GM08714 (cell line): ENCODE results near the gene HPCA.

Experiments used
- H3K4me3 ChIP-seq: fragments of 200-500 bp; sonication (Bioruptor generic); 2 replicates; pipeline ENCODE4 v1.5.1; 2014; ENCODE audit warnings: mild to moderate bottlenecking, low read length, inconsistent platforms
- ZNF274 ChIP-seq: IDR thresholded peaks from 2 replicates; pipeline ENCODE4 v1.6.1; 2012; ENCODE audit warnings: mild to moderate bottlenecking, low read depth, low read length

Gene HPCA

DNA sequence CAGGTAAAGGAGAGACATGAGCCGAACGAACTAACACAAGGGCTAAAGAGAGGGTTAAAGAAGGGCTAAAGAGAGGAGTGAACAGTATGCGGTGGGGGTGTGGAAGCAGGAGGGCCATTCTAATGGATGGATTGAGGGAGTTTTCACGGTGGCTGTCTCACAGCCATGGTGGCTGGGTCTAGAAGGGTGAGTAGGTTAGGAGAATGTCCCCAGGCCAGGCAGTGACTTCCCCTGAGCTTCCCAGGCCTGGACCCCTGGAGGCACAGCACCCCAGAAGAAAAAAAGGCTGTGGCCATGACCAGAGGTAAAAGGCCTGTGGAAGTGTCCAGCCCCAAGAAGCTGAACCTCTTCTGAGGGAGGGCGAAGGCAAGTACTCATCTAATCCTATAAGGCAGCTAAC is 19.1 kb upstream of the HPCA start:
- no peak overlapping the region for H3K4me3 ChIP-seq

DNA sequence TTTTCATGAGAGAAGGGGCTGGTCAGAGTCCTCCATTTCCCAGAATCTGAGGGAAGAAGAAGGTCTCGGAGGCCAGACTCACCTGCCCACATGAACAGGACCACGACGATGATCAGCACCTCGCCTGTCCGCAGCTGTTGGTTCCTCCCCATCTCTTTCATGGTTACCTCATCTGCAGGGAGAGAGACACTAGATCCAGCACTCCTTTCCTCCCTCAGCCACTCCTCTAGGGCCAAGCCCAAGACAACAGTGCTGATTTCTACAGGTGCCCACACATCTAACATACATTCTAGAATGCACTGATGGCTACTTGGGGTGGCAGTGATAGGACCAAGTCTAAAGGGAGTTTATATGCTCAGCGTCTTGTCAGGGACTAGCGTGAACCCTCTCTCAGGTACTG is 18.6 kb upstream of the HPCA start:
- no peak for TF ChIP-seq ZNF274
- H3K4me3 ChIP-seq: no peak overlapping the region

More for the DNA sequence above, 19.1 kb upstream of the HPCA start:
- no peak for TF ChIP-seq ZNF274

DNA sequence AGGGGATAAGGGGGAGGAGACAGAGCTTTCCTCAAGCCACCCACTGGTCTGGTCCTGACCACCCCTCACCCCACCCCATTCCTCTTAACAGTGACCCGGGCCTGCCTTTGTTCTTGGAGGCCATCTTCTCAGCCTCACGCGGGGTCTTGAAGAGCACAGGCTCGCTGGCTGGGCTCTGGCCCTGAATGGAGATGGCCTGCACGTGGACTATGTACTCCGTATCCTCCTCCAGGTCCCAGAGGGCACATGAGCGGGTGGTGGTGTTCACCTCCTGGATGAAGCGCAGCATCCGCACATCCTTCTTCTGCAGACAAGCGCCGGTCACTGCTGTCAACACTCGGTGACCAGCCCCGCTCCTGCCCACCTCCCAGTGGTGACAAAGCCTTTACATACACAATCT is 18.2 kb upstream of the HPCA start:
- H3K4me3 ChIP-seq: no peak overlapping the region
- TF ChIP-seq ZNF274: no peak

DNA sequence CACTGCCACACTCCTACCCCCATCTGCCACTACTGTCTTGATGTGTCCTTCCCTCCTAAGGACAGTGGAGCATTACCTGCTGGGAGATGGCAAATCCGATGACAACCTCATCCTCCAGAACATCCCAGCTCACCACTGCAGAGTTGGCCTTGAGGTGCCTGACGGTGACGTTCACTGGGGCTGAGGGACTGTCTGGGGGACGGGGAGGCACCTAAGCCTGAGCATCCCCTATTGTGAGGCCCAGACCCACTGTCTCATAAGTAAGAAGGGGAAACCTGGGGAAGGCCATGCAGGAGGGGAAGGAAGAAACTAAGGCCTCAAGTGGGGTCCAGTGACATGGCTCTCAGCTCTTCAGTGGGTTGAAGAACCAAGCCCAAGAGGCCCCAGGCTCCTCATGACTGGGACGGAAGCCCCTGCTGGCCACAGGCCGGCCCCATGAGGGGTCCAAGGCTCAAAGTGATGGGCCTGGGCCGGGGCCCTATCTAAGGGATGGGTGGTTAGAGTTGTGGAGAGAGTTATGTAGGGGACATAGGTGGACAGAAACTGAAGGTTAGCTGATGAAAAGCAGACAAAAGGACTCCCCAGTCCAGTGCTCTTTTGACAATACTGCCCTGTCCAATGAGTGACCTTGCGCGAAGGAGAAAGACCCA is 17.4 kb upstream of the HPCA start:
- no peak overlapping the region for H3K4me3 ChIP-seq

DNA sequence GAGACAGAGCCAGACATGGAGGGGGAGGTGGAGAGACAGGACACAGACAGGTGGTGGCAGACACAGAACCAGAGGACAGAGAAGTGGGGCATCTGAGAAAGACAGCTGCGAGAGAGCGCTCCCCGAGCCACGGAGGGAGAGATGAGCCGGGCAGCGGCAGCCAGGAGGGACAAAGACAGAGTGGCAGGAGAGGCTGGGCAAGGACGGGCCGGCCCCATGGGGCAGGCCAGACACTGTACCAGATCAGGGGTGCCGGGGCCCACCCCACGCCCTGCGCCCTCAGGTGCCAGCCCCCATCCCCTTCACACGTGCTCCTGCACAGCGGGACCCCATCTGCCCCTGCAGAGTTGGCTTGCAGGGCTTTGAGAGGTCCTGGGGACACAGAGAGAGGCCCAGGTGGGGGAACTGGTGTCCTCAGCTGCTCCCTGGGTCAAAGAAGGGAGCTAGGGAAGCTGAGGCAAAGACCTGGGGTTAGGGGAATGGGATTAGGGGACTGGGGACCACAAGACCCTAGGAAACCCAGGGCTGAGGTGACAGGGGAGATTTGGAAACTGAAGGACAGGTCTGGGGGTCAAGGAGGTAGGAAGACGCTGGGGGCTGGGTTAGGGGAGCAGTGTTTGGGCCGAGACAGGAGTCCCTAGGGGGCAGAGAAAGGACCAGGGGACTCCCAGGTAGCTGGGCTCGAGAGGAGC is 16.2 kb upstream of the HPCA start:
- TF ChIP-seq ZNF274: no peak

More for the DNA sequence above, 17.4 kb upstream of the HPCA start:
- no peak for TF ChIP-seq ZNF274

DNA sequence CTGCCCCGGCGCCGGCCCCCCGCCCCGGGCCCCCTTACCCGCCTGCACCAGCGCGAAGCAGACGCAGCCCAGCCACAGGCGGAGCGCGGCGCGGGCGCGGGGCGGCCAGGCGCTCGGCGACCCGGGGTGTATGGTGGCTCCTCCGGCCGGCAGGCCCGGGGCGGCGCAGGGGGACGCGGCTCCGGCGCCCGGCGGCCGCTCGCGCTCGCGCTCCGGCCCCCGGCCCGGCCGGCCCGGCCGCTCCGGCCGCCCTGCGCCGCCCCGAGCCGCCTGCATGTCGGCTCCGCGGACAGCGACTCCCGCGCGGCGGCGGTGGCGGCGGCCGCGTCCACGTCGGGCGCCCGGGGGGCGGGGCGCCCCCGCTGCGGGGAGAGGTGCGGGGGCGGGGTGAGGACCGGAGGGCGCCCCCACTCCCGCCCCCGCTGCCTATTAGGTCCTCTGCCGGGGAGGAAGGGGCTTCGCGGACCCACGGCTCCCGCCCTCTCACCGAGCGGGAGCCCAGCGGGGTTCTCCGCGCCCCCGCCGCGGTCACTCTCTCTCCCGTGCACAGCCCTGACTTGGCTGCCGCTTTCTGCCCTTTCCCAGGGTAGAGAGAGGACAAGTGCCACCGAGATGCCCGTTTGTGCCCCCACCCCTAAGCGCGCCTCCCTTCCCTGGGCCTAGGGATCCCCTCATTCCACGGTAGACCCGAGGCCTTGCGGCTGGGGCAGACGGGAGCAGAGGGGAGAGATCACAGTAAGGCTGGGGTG is 15.5 kb upstream of the HPCA start, which contains the start of gene FNDC5:
Gene FNDC5 (minus strand): TSS at position 298 of the 749 bp plus-strand sequence.
- no peak within 1 kb of the TSS for H3K4me3 ChIP-seq
- no peak for TF ChIP-seq ZNF274

More for the DNA sequence above, 16.2 kb upstream of the HPCA start:
- H3K4me3 ChIP-seq: no peak overlapping the region

DNA sequence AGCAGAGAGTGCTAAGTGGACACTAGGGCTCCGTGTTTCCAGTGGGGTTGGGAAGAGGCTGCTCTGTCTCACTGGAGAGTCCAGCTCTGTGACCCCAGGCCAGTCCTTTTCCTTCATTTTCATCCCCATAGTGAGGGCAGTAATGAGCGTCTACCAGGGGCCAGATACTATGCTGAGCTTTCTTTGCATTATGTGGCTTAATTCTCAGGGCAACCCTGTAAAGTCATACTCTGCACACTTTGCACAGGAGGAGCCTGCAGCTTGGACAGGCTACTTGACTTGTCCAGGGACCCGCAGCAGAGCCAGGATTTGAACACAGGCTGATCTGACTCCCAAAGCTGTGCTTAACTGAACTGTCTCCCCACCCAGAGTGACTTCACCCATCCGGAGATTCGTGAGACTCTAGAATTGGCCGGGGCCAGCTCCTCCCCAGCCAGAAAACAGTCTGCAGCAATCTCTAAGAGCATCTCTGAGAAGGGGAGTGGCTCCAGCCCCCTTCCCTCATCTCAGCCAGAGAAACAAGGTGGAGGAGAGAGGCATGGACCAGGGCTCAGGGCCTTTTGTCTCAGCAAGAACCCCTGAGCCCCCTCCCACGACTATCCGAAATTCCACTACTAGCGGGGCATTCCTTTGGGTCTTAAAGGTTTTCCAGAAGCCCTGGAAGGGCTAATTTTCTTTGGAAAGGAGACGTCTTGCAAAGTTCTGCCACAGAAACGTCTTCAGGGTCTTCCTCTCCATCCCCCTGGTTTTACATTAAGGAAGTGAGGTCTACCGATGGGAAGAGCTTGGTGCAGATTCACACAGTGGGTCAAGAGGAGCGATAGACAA is 14.7 kb upstream of the HPCA start:
- no peak for TF ChIP-seq ZNF274
- H3K4me3 ChIP-seq: no peak overlapping the region

DNA sequence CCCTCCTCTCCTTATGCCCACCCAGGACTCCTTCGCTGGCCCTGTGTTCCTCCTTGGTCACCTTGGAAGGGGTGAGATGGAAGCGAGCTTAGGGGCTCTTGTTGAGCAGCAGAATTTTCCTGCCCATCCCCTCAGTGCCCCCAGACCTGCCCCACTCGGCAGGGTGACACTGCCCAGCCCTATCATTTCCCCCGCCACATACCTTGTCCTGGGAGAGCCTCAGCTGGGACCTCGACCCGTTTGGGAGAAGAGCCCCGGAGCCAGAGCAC is 14.2 kb upstream of the HPCA start:
- no peak for TF ChIP-seq ZNF274
- H3K4me3 ChIP-seq: no peak overlapping the region

DNA sequence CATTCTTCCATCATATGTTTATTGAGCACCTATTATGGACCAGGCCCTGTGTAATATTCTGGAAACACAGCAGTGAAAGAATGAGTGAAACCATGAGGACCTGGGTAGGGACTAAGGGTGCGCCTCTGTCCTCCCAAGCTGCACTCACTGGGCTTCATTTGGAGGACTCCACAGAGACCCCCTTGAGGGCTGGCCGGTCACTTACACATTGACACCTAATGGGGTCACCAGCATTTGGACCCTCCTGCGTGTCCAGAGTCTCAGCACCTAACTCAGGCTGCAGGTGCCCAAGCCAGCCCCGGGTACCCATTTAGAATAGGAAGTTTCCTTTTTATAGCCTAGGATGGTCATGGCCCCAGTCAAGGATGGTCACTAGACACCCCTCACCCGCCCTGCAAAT is 12.8 kb upstream of the HPCA start:
- TF ChIP-seq ZNF274: no peak
- H3K4me3 ChIP-seq: no peak overlapping the region

DNA sequence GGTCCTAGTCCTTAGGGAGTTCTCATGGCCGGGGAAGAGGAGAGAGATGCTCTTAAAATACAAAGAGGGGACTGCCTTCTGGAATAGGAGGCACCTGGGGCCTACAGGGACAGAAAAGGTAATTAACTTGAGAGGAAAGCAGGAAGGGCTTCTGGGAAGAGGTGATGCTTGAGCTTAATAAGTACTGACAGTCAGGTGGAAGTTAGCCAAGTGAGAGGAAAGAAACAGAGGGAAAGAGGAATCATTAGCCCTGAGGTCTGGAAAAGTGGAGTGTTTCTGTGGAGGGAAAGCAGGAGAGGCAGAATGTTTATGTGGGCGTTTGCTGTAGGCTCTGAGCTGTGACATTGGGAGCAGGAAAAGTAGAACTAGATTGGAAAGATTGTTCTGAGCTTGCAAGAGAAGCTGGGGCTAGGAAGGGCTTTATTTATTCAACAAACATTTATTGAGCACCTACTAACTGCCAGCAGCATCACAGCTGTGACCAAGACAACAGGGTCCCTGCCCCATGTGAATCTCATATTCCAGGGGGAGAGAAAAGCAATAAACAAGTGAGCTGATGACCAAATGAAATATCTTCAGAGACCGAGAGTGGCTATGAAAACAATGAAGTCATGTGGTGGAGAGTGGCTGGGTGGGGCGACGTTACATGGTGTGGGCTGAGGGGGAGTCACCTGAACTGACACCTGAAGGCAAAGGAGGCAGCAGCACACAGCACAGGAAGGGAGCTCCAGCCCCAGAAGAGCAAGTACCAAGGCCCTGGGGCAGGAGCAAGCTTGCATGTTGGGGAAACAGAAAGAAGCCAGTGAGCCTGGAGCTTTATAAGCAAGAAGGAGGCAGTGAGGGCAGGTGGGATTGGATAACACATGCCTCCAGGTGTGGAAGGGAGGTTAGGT is 11.2 kb upstream of the HPCA start:
- TF ChIP-seq ZNF274: no peak

DNA sequence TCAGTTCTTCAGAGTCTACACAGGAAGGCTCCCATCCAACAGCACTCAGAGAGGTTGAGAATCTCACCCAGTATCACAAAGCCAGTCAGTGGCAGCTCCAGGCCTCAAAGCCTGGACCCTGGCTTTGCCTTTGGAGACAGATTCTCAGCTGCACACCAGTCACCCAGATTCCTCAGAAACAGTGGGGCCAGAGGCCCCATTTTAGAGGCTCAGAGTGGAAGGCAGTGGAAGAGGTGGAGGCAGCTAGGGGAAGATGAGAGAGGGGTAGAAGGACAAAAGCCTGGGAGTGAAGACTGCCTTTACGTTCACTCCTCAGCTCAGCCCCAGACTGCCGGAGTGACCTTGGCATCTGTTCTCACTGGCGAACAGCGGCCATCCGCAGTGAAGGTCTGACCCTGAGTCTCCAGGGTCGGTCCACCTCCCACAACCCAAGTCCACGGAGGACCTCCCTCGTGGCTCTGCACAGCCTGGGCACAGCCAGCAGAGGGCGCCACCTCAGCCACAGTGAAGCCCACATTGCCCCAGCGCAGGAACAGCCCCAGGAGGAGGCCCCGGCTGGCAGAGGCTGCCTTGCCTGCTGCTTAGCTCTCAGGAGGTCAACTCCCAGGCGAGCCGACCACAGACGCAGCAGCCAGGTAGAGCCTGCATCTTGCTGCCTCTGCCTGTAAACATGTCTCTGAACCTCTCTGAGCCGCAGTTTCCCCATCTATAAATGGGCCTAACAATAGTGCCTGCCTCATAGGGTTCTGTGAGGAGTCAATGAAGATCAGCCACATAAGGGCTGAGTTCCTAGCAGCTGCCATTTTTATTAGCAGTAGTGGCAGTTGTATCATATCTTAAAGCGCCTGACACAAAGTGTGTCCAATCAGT is 9.7 kb upstream of the HPCA start:
- H3K4me3 ChIP-seq: no peak overlapping the region

More for the DNA sequence above, 11.2 kb upstream of the HPCA start:
- no peak overlapping the region for H3K4me3 ChIP-seq

More for the DNA sequence above, 9.7 kb upstream of the HPCA start:
- no peak for TF ChIP-seq ZNF274
